PC-3 (cell line): ENCODE data around the gene ISYNA1. TPM values are rescaled to one million over a fixed set of nuclear protein-coding genes. Genes with fewer than 3 reads are reported as not detected.

Experiments used
- ATAC-seq: fragments of 200-7000 bp; cut with Tn5 transposase; 2 replicates; pipeline ENCODE4 v1.9.1; 2020; ENCODE audit warnings: mild to moderate bottlenecking, moderate library complexity
- BruUV-seq: library from RNA; stranded (reverse); fragments of 400-500 nt; replicated peaks from 2 replicates; lab custom pipeline; 2021; lab: Mats Ljungman, UMichigan
- CTCF ChIA-PET: fragments of 300-600 bp; sonication (Branson Sonifier 250); formaldehyde crosslinking; loops from one replicate; lab custom pipeline; 2022; ENCODE audit warnings: antibody characterized with exemption; lab: Charles Lee
- POLR2A ChIA-PET: fragments of 300-600 bp; sonication (Branson Sonifier 250); formaldehyde crosslinking; loops from one replicate; lab custom pipeline; 2022; ENCODE audit warnings: antibody characterized with exemption; ENCODE audit not compliant: unreplicated experiment; lab: Charles Lee
- DNase-seq: peaks from one replicate; pipeline ENCODE4 v3.0.0-alpha.2; 2015
- H2AFZ ChIP-seq: fragments of 300-600 bp; sonication (generic); 2 replicates; pipeline ENCODE4 v1.6.0; 2016; ENCODE audit warnings: antibody characterized with exemption, low read length
- H3F3A ChIP-seq: fragments of 300-600 bp; sonication (generic); one replicate; pipeline ENCODE4 v1.6.0; 2017; ENCODE audit warnings: antibody characterized with exemption, low read length, control low read depth, mild to moderate bottlenecking; ENCODE audit not compliant: unreplicated experiment
- H3K27ac ChIP-seq: fragments of 300-600 bp; sonication (generic); 2 replicates; pipeline ENCODE4 v1.5.1; 2016; ENCODE audit warnings: mild to moderate bottlenecking, low read length
- H3K27me3 ChIP-seq: fragments of 300-600 bp; sonication (generic); 2 replicates; pipeline ENCODE4 v1.6.1; 2016; ENCODE audit warnings: low read length, mixed read lengths
- H3K36me3 ChIP-seq: fragments of 300-600 bp; sonication (generic); 2 replicates; pipeline ENCODE4 v1.6.1; 2016; ENCODE audit warnings: low read depth, mixed run types, low read length, mixed read lengths
- H3K4me1 ChIP-seq: fragments of 300-600 bp; sonication (generic); 2 replicates; pipeline ENCODE4 v1.5.1; 2016; ENCODE audit warnings: low read length; ENCODE audit not compliant: insufficient read depth
- H3K4me2 ChIP-seq: fragments of 300-600 bp; sonication (generic); 2 replicates; pipeline ENCODE4 v1.6.0; 2016; ENCODE audit warnings: low read length
- H3K4me3 ChIP-seq: fragments of 300-600 bp; sonication (generic); 2 replicates; pipeline ENCODE4 v1.5.1; 2016; ENCODE audit warnings: mild to moderate bottlenecking, low read length, mixed read lengths
- H3K79me2 ChIP-seq: fragments of 300-600 bp; sonication (generic); 2 replicates; pipeline ENCODE4 v1.6.1; 2017; ENCODE audit warnings: low read length, mixed read lengths
- H3K9ac ChIP-seq: fragments of 300-600 bp; sonication (generic); 2 replicates; pipeline ENCODE4 v1.6.0; 2016; ENCODE audit warnings: mild to moderate bottlenecking, low read length
- H3K9me2 ChIP-seq: fragments of 300-600 bp; sonication (generic); replicated peaks from 2 replicates; pipeline ENCODE4 v1.6.1; 2016; ENCODE audit warnings: mixed run types, low read length, mixed read lengths
- H3K9me3 ChIP-seq: fragments of 300-600 bp; sonication (generic); 2 replicates; pipeline ENCODE4 v1.6.1; 2016; ENCODE audit warnings: low read length, mixed read lengths
- H4K20me1 ChIP-seq: fragments of 300-600 bp; sonication (generic); 2 replicates; pipeline ENCODE4 v1.6.1; 2016; ENCODE audit warnings: low read length, mixed read lengths
- CTCF ChIP-seq: fragments of 300-600 bp; sonication (generic); conservative IDR thresholded peaks from 2 replicates; pipeline ENCODE4 v1.5.1; 2017; ENCODE audit warnings: antibody characterized with exemption, low read depth, mild to moderate bottlenecking, low read length
- EZH2 ChIP-seq: fragments of 300-600 bp; sonication (generic); IDR thresholded peaks from one replicate; pipeline ENCODE4 v1.6.1; 2017; ENCODE audit warnings: antibody characterized with exemption, mild to moderate bottlenecking, low read length; ENCODE audit not compliant: unreplicated experiment
- EZH2phosphoT487 ChIP-seq: fragments of 300-600 bp; sonication (generic); IDR thresholded peaks from 2 replicates; pipeline ENCODE4 v1.6.1; 2018; ENCODE audit warnings: mild to moderate bottlenecking, antibody characterized with exemption, low read length, borderline replicate concordance
- intact Hi-C: fragments of 100-400 bp; cut with micrococcal nuclease; formaldehyde crosslinking; loops from 2 replicates; pipeline ENCODE4 v1.9.0; 2023
- total RNA-seq: library from RNA; depleted of rRNA; stranded (reverse); fragments of >200 nt; gene quantifications from 2 replicates; pipeline ENCODE4 v1.2.3, GENCODE V29; 2014

The ISYNA1 gene
- total RNA-seq, 1 experiment from 2014 or later: 19.4 TPM

- H3K9me3 ChIP-seq: no peaks in the 10 kb centered on the region
- H3K36me3 ChIP-seq: no peaks in the 10 kb centered on the region
- no peaks in the 10 kb centered on the region for H3K4me1 ChIP-seq
- ChIA-PET POLR2A (no interaction called here), CTCF (no interaction called here)
- H4K20me1 ChIP-seq: peaks cover 5% of the 10 kb centered on the region; the same call in 1 of the 2 replicates
- intact Hi-C loops: no loop called here
- no peak overlapping the region for H2AFZ ChIP-seq
- BruUV-seq: no TSS peak
- peaks cover 14% of the 10 kb centered on the region for H3K79me2 ChIP-seq
- H3F3A ChIP-seq: no peaks in the 10 kb centered on the region
- ATAC-seq: no peak
- no peak overlapping the region for H3K27ac ChIP-seq
- H3K27me3 ChIP-seq: no peaks in the 10 kb centered on the region
- no peak overlapping the region for H3K9ac ChIP-seq
- H3K4me3 ChIP-seq: no peak overlapping the region
- no peak for DNase-seq
- H3K9me2 ChIP-seq: no peaks in the 10 kb centered on the region
- no peak overlapping the region for H3K4me2 ChIP-seq
- TF ChIP-seq EZH2: no peak
Observed at GRCh38 chr19:18428173-18428786, 9.7 kb downstream of the ISYNA1 start.

GRCh38 chr19:18427743-18428113 is 10.2 kb downstream of the ISYNA1 start:
- no peaks in the 10 kb centered on the region for H3K4me1 ChIP-seq

GRCh38 chr19:18427080-18427742 is 10.7 kb downstream of the ISYNA1 start:
- intact Hi-C loops: no loop called here
- BruUV-seq: no TSS peak
- no peaks in the 10 kb centered on the region for H3K4me1 ChIP-seq
- no peak for DNase-seq
- no peaks in the 10 kb centered on the region for H3K9me2 ChIP-seq
- no peaks in the 10 kb centered on the region for H3K36me3 ChIP-seq
- TF ChIP-seq CTCF: no peak
- H2AFZ ChIP-seq: no peak overlapping the region
- H3K27me3 ChIP-seq: no peaks in the 10 kb centered on the region
- no peak overlapping the region for H3K27ac ChIP-seq
- peaks cover 24% of the 10 kb centered on the region for H3K79me2 ChIP-seq
- no peaks in the 10 kb centered on the region for H3K9me3 ChIP-seq
- ATAC-seq: no peak
- no peak overlapping the region for H3K4me3 ChIP-seq
- no peak overlapping the region for H3K9ac ChIP-seq
- H3K4me2 ChIP-seq: no peak overlapping the region
- ChIA-PET CTCF (no interaction called here), POLR2A (no interaction called here)
- H3F3A ChIP-seq: no peaks in the 10 kb centered on the region
- peaks cover 5% of the 10 kb centered on the region; the same call in 1 of the 2 replicates for H4K20me1 ChIP-seq

More at GRCh38 chr19:18427743-18428113, 10.2 kb downstream of the ISYNA1 start:
- Histone ChIP-seq H3F3A (no peaks in the 10 kb centered on the region), H4K20me1 (peaks cover 5% of the 10 kb centered on the region; the same call in 1 of the 2 replicates), H3K4me2 (no peak overlapping the region), H3K27ac (no peak overlapping the region), H3K36me3 (no peaks in the 10 kb centered on the region), H3K4me3 (no peak overlapping the region), H3K9ac (no peak overlapping the region), H3K79me2 (peaks cover 19% of the 10 kb centered on the region), H3K9me3 (no peaks in the 10 kb centered on the region), H3K27me3 (no peaks in the 10 kb centered on the region), H2AFZ (no peak overlapping the region), H3K9me2 (no peaks in the 10 kb centered on the region)
- POLR2A ChIA-PET: no interaction called here
- intact Hi-C loops: no loop called here
- no peak for DNase-seq
- no peak for ATAC-seq
- TF ChIP-seq EZH2 (no peak), CTCF (no peak), EZH2phosphoT487 (no peak)
- CTCF ChIA-PET: no interaction called here
- no TSS peak for BruUV-seq
